H1 (cell line): ENCODE data around the gene STRA8. TPM values are rescaled to one million over a fixed set of nuclear protein-coding genes. Genes with fewer than 3 reads are reported as not detected.

Experiments used
- BCL11A ChIP-seq, 2 experiments: IDR thresholded peaks; one replicate each; pipeline ENCODE4 v1.6.1; 2011; ENCODE audit warnings: low read depth in 2 of 2, low read length in 2 of 2, mild to moderate bottlenecking in 2 of 2
- FOSL1 ChIP-seq: IDR thresholded peaks from 2 replicates; pipeline ENCODE4 v1.6.1; 2011; ENCODE audit warnings: mild to moderate bottlenecking, low read depth, low read length, moderate library complexity; ENCODE audit not compliant: insufficient read depth
- polyA plus RNA-seq, 7 experiments: library from polyadenylated mRNA; depleted of rRNA in 3 of 7; stranded (reverse) in 5 of 7; unstranded in 2 of 7; fragments of >200 nt in 5 of 7; fragments of 200-250 nt in 2 of 7; gene quantifications; 1 replicate in 5 of 7; 2 replicates in 1 of 7; 4 replicates in 1 of 7; pipeline versions ENCODE4 v1.2.1 to v1.2.3, GENCODE V29; 2011 to 2013; ENCODE audit warnings: missing spikeins in 2 of 7, mixed read lengths in 2 of 7
- total RNA-seq: library from RNA; stranded (reverse); fragmentation: NEBNext Ultra II Directional; extraction: Animal tissue kit (Norgen Biotek cat#: 25700); gene quantifications from 2 replicates; pipeline ENCODE4 v1.2.1, GENCODE V29; 2021

The STRA8 gene
- total and polyA plus RNA-seq, 2 of the 8 experiments (the other 6 are each of a cell fraction or from before 2014, with no cell fraction given) = not detected

DNA sequence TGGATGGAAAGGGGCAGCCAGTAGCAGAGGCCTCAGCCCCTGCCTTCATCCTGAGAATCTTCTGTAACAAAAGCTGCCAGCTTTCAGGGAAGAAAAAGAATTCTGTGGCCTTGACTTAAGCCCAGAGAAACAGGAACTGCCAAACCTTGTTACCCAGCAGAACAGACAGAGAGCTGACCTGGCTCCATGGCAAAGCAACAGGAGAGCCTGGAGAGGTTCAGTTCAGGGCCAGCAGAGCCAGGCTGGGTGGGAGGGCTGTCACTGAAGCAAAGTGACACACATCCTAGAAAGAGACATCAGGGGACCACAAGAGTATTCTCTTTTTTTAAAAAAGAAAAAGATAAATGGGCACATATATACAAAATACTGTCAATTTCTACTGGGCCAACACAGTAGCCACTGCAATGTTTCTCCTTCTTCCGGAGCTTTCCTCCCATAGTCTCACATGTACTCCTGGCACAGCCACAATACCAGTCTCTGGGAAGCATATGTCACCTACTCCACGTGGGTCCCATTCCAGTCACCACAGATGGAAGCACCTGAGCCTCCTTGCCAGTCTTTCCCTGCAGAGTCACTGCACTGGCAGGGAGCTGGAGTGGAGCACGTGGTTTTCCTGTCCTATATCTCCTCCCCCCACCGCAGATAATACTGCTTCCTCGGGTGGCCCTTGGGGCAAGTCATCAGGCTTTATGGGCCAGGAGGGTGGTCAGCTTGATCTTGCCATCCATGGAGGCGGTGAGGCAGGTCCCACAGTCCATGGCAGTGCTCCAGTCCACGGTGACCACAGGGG, 48.0 kb upstream of the STRA8 start (continued):
- no peak for TF ChIP-seq BCL11A (IDR thresholded peaks at IDR 0.05; ENCODE audit: low read depth in 2 of 2, low read length in 2 of 2)
- no peak for TF ChIP-seq FOSL1
